Activated naive CD4-positive, alpha-beta T cell treated with anti-CD3 and anti-CD28 coated beads, Interleukin-2, amount 10 ng/mL, durations not matched to agents 7 days and 5 days (primary cell): Measurements from ENCODE around the gene GDPD4.
A peak's percentile ranks its signal among the peaks of the same experiment; 100 is the strongest.

Experiments used
- CTCF ChIA-PET: fragments of 350-600 bp; sonication (Branson Sonifier 250); formaldehyde crosslinking; loops from one replicate; lab custom pipeline; 2021; ENCODE audit warnings: antibody characterized with exemption; lab: Charles Lee
- DNase-seq: peaks from one replicate; pipeline ENCODE4 v3.0.0-alpha.2; 2020
- H3K27ac Mint-ChIP-seq: one replicate; pipeline ENCODE4 v1.8.0; 2021; ENCODE audit warnings: mild to moderate bottlenecking, moderate library complexity, mixed read lengths
- H3K27me3 Mint-ChIP-seq: one replicate; pipeline ENCODE4 v1.8.0; 2021; ENCODE audit warnings: mild to moderate bottlenecking, mixed read lengths
- H3K36me3 Mint-ChIP-seq: one replicate; pipeline ENCODE4 v1.8.0; 2021; ENCODE audit warnings: mixed read lengths
- H3K4me1 Mint-ChIP-seq: one replicate; pipeline ENCODE4 v1.8.0; 2021; ENCODE audit warnings: mixed read lengths
- H3K4me3 Mint-ChIP-seq: one replicate; pipeline ENCODE4 v1.8.0; 2021; ENCODE audit warnings: mild to moderate bottlenecking, moderate library complexity, mixed read lengths
- H3K9me3 Mint-ChIP-seq: one replicate; pipeline ENCODE4 v1.8.0; 2021; ENCODE audit warnings: mixed read lengths

GDPD4 gene

GRCh38 chr11:77189588-77190210 is 111.8 kb downstream of the GDPD4 start:
- Mint-ChIP-seq H3K27me3 (no peaks in the 10 kb centered on the region), H3K36me3 (no peaks in the 10 kb centered on the region), H3K9me3 (no peaks in the 10 kb centered on the region), H3K27ac (no peak overlapping the region), H3K4me3 (no peak overlapping the region), H3K4me1 (no peaks in the 10 kb centered on the region)
- DNase-seq: no peak
- CTCF ChIA-PET: interaction anchor here (0.5 to 7.0 kb wide), 7 partner anchors 7 to 1846 kb away, joined by 3 to 111 read pairs (median 5); partner anchors contain the start of gene MYO7A

GRCh38 chr11:77188633-77189491 is 112.6 kb downstream of the GDPD4 start:
- Mint-ChIP-seq H3K4me1 (no peaks in the 10 kb centered on the region), H3K36me3 (no peaks in the 10 kb centered on the region), H3K27me3 (no peaks in the 10 kb centered on the region), H3K27ac (no peak overlapping the region), H3K4me3 (no peak overlapping the region), H3K9me3 (no peaks in the 10 kb centered on the region)
- CTCF ChIA-PET: interaction anchor here (0.6 to 7.0 kb wide), 16 partner anchors 8 to 360 kb away, joined by 3 to 111 read pairs (median 4); partner anchors contain the start of gene MYO7A
- no peak for DNase-seq

GRCh38 chr11:77187776-77188632 is 113.5 kb downstream of the GDPD4 start:
- peaks cover 3% of the 10 kb centered on the region for H3K27me3 Mint-ChIP-seq
- no peaks in the 10 kb centered on the region for H3K4me1 Mint-ChIP-seq
- peak; percentile 78 for DNase-seq
- no peaks in the 10 kb centered on the region for H3K36me3 Mint-ChIP-seq
- no peak overlapping the region for H3K27ac Mint-ChIP-seq
- no peaks in the 10 kb centered on the region for H3K9me3 Mint-ChIP-seq
- CTCF ChIA-PET: interaction anchor here (0.6 to 7.0 kb wide), 21 partner anchors 9 to 479 kb away, joined by 3 to 111 read pairs (median 4); partner anchors contain the start of gene MYO7A
- no peak overlapping the region for H3K4me3 Mint-ChIP-seq

GRCh38 chr11:77187111-77187750 is 114.3 kb downstream of the GDPD4 start:
- CTCF ChIA-PET: interaction anchor here (0.6 to 7.0 kb wide), 20 partner anchors 8 to 479 kb away, joined by 3 to 111 read pairs (median 4); partner anchors contain the start of gene MYO7A
- Mint-ChIP-seq H3K36me3 (no peaks in the 10 kb centered on the region), H3K9me3 (no peaks in the 10 kb centered on the region), H3K4me1 (no peaks in the 10 kb centered on the region), H3K27me3 (peaks cover 6% of the 10 kb centered on the region), H3K27ac (no peak overlapping the region), H3K4me3 (no peak overlapping the region)
- DNase-seq: no peak

GRCh38 chr11:77186302-77186701 is 115.2 kb downstream of the GDPD4 start:
- no peaks in the 10 kb centered on the region for H3K9me3 Mint-ChIP-seq
- CTCF ChIA-PET: interaction anchor here (0.9 to 7.0 kb wide), 4 partner anchors 59 to 335 kb away, joined by 3 to 111 read pairs (median 6); partner anchors contain the start of gene MYO7A

GRCh38 chr11:77184136-77184860 is 117.2 kb downstream of the GDPD4 start:
- no peaks in the 10 kb centered on the region for H3K36me3 Mint-ChIP-seq
- no peaks in the 10 kb centered on the region for H3K4me1 Mint-ChIP-seq
- peaks cover 6% of the 10 kb centered on the region for H3K27me3 Mint-ChIP-seq
- H3K27ac Mint-ChIP-seq: no peak overlapping the region
- no peak overlapping the region for H3K4me3 Mint-ChIP-seq
- no peaks in the 10 kb centered on the region for H3K9me3 Mint-ChIP-seq
- no peak for DNase-seq
- CTCF ChIA-PET: interaction anchor here (7.0 kb wide), 1 partner anchor 57 kb away, joined by 111 read pairs; the partner anchor contains the start of gene MYO7A

More at GRCh38 chr11:77186302-77186701, 115.2 kb downstream of the GDPD4 start:
- H3K27ac Mint-ChIP-seq: no peak overlapping the region
- peaks cover 6% of the 10 kb centered on the region for H3K27me3 Mint-ChIP-seq
- H3K4me1 Mint-ChIP-seq: no peaks in the 10 kb centered on the region
- no peaks in the 10 kb centered on the region for H3K36me3 Mint-ChIP-seq
- no peak for DNase-seq
- H3K4me3 Mint-ChIP-seq: no peak overlapping the region

GRCh38 chr11:77183431-77183984 is 118.0 kb downstream of the GDPD4 start:
- H3K4me1 Mint-ChIP-seq: no peaks in the 10 kb centered on the region
- no peak for DNase-seq
- no peak overlapping the region for H3K27ac Mint-ChIP-seq
- no peaks in the 10 kb centered on the region for H3K36me3 Mint-ChIP-seq
- H3K4me3 Mint-ChIP-seq: no peak overlapping the region
- CTCF ChIA-PET: interaction anchor here (1.2 to 1.7 kb wide), 2 partner anchors 8 to 56 kb away, joined by 5 to 8 read pairs; partner anchors contain the start of gene MYO7A
- no peaks in the 10 kb centered on the region for H3K9me3 Mint-ChIP-seq
- H3K27me3 Mint-ChIP-seq: peaks cover 6% of the 10 kb centered on the region

GRCh38 chr11:77182542-77183430 is 118.7 kb downstream of the GDPD4 start:
- Mint-ChIP-seq H3K4me1 (no peaks in the 10 kb centered on the region), H3K36me3 (no peaks in the 10 kb centered on the region), H3K9me3 (no peaks in the 10 kb centered on the region), H3K27ac (no peak overlapping the region), H3K4me3 (no peak overlapping the region), H3K27me3 (peaks cover 6% of the 10 kb centered on the region)
- CTCF ChIA-PET: interaction anchor here (1.2 to 1.7 kb wide), 2 partner anchors 9 to 55 kb away, joined by 5 to 8 read pairs; partner anchors contain the start of gene MYO7A
- DNase-seq: no peak

- Mint-ChIP-seq H3K4me1 (no peaks in the 10 kb centered on the region), H3K9me3 (no peaks in the 10 kb centered on the region), H3K27me3 (peaks cover 6% of the 10 kb centered on the region), H3K27ac (no peak overlapping the region), H3K4me3 (no peak overlapping the region), H3K36me3 (no peaks in the 10 kb centered on the region)
- CTCF ChIA-PET: interaction anchor here (1.2 to 1.7 kb wide), 2 partner anchors 10 to 54 kb away, joined by 5 to 8 read pairs; partner anchors contain the start of gene MYO7A
- DNase-seq: no peak
Measured at GRCh38 chr11:77181799-77182541, 119.5 kb downstream of the GDPD4 start.

GRCh38 chr11:77181226-77181625 is 120.3 kb downstream of the GDPD4 start:
- DNase-seq: no peak
- no peaks in the 10 kb centered on the region for H3K36me3 Mint-ChIP-seq
- CTCF ChIA-PET: no interaction called here
- no peaks in the 10 kb centered on the region for H3K4me1 Mint-ChIP-seq
- H3K27ac Mint-ChIP-seq: no peak overlapping the region
- no peak overlapping the region for H3K4me3 Mint-ChIP-seq
- H3K9me3 Mint-ChIP-seq: no peaks in the 10 kb centered on the region
- H3K27me3 Mint-ChIP-seq: peaks cover 6% of the 10 kb centered on the region

- no peaks in the 10 kb centered on the region for H3K36me3 Mint-ChIP-seq
- peaks cover 6% of the 10 kb centered on the region for H3K27me3 Mint-ChIP-seq
- no peak overlapping the region for H3K27ac Mint-ChIP-seq
- H3K4me3 Mint-ChIP-seq: no peak overlapping the region
- no peaks in the 10 kb centered on the region for H3K4me1 Mint-ChIP-seq
- CTCF ChIA-PET: no interaction called here
- H3K9me3 Mint-ChIP-seq: no peaks in the 10 kb centered on the region
- DNase-seq: no peak
Measured at GRCh38 chr11:77180346-77180745, 121.1 kb downstream of the GDPD4 start.
